ENCODE results near the gene WWC2.

Gene WWC2

DNA sequence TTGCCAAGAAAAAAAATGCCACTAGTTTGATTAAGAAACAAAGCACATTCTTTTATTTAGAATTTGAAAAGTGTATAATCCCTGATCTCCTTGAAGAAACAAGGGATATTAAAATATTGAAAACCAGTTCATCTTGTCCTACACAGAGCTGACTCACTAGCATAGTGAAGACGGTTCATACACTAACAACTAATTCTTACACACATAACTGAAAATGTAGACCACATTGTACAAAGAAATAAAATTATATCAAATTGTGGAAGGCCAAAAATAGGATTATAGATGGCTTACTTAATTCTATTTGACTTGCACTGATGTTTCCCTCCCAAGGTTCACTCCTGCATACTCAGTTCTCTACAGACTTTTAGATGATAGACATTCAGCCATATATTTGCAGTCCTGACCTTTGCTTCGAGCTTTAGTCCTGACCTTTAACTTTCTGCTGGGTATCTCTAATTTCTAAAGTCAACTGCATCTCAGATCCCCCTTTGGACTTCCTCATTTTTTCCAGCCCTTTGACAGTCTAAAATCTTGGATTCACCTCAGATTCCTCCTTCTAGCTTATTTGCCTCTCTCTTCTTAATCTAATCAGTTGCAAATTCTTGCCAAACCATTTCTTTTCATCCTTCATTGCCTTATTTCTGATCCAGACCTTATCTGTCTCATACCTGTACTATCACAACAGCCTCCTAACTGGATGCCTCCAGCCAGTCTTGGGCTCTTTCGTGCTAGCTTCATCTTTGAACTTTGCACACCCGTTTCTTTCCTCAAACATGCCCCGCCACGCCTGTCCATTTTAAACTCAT, 4.5 kb upstream of the WWC2 start:
- in situ Hi-C loops (cut with HindIII; ENCODE audit: low pct_unique_long_range_greater_than_20kb, low sequenced_read_pairs), result no loop called here
- TF ChIP-seq JUND (IDR thresholded peaks at IDR 0.05; ENCODE audit: low read depth), result no peak
- DNase-seq (ENCODE audit: low read depth in 1 of 2, low spot score in 1 of 2), result no peak

- in situ Hi-C loops (cut with HindIII; ENCODE audit: low pct_unique_long_range_greater_than_20kb, low sequenced_read_pairs), result no loop called here
- DNase-seq (ENCODE audit: low read depth in 1 of 2, low spot score in 1 of 2), result no peak
- TF ChIP-seq JUND (IDR thresholded peaks at IDR 0.05; ENCODE audit: low read depth), result no peak
Observed at GRCh38 chr4:183095199-183095512, 3.9 kb upstream of the WWC2 start.

GRCh38 chr4:183096276-183096965, 2.6 kb upstream of the WWC2 start:
- in situ Hi-C loops (cut with HindIII; ENCODE audit: low pct_unique_long_range_greater_than_20kb, low sequenced_read_pairs), result no loop called here
- DNase-seq (ENCODE audit: low read depth in 1 of 2, low spot score in 1 of 2), result no peak

GRCh38 chr4:183097231-183098018, 1.6 kb upstream of the WWC2 start:
- TF ChIP-seq JUND (IDR thresholded peaks at IDR 0.05; ENCODE audit: low read depth), result no peak
- no peak for DNase-seq (ENCODE audit: low read depth in 1 of 2, low spot score in 1 of 2)
- in situ Hi-C loops (cut with HindIII; ENCODE audit: low pct_unique_long_range_greater_than_20kb, low sequenced_read_pairs), result no loop called here

More at GRCh38 chr4:183096276-183096965, 2.6 kb upstream of the WWC2 start:
- TF ChIP-seq JUND (IDR thresholded peaks at IDR 0.05; ENCODE audit: low read depth), result no peak

- in situ Hi-C loops (cut with HindIII; ENCODE audit: low pct_unique_long_range_greater_than_20kb, low sequenced_read_pairs), result no loop called here
- TF ChIP-seq JUND (IDR thresholded peaks at IDR 0.05; ENCODE audit: low read depth), result no peak
- DNase-seq (ENCODE audit: low read depth in 1 of 2, low spot score in 1 of 2), result peak; percentile 42 to 53
Observed at GRCh38 chr4:183098019-183098722, 886 bp upstream of the WWC2 start.

- peak; percentile 16 to 44 for DNase-seq (ENCODE audit: low read depth in 1 of 2, low spot score in 1 of 2)
- in situ Hi-C loops (cut with HindIII; ENCODE audit: low pct_unique_long_range_greater_than_20kb, low sequenced_read_pairs), result no loop called here
- TF ChIP-seq JUND (IDR thresholded peaks at IDR 0.05; ENCODE audit: low read depth), result no peak
Observed at GRCh38 chr4:183099537-183100297, 660 bp downstream of the WWC2 start.

- no peak for DNase-seq (ENCODE audit: low read depth in 1 of 2, low spot score in 1 of 2)
- TF ChIP-seq JUND (IDR thresholded peaks at IDR 0.05; ENCODE audit: low read depth), result no peak
- in situ Hi-C loops (cut with HindIII; ENCODE audit: low pct_unique_long_range_greater_than_20kb, low sequenced_read_pairs), result no loop called here
Observed at GRCh38 chr4:183100298-183100599, 1.2 kb downstream of the WWC2 start.

DNA sequence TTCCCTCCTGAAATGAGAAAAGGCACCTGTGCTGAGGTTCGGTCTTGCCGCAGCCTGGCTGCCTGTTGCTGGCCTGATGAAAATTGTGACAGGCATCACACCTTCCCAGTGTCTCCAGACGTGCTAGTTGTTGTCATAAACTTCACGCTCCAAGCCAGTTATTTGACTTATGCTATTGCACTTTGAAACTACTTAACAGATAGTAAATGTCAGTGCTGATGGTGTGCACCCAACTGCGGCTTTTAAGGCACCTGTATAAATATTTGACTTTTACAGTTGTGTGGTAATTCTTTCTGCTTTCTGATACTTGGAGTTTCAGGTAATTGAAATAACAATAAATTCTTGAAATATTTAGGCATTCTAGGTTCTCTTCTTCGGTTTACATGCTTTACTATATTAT, 1.8 kb downstream of the WWC2 start:
- peak in 1 of 2 experiments; percentile 33 for DNase-seq (ENCODE audit: low read depth in 1 of 2, low spot score in 1 of 2)
- no peak for TF ChIP-seq JUND (IDR thresholded peaks at IDR 0.05; ENCODE audit: low read depth)
- in situ Hi-C loops (cut with HindIII; ENCODE audit: low pct_unique_long_range_greater_than_20kb, low sequenced_read_pairs), result no loop called here

GRCh38 chr4:183101956-183102480, 3.0 kb downstream of the WWC2 start:
- in situ Hi-C loops (cut with HindIII; ENCODE audit: low pct_unique_long_range_greater_than_20kb, low sequenced_read_pairs), result no loop called here
- DNase-seq (ENCODE audit: low read depth in 1 of 2, low spot score in 1 of 2), result no peak
- no peak for TF ChIP-seq JUND (IDR thresholded peaks at IDR 0.05; ENCODE audit: low read depth)

GRCh38 chr4:183105092-183105491, 6.0 kb downstream of the WWC2 start:
- in situ Hi-C loops (cut with HindIII; ENCODE audit: low pct_unique_long_range_greater_than_20kb, low sequenced_read_pairs), result no loop called here
- TF ChIP-seq JUND (IDR thresholded peaks at IDR 0.05; ENCODE audit: low read depth), result no peak
- no peak for DNase-seq (ENCODE audit: low read depth in 1 of 2, low spot score in 1 of 2)

DNA sequence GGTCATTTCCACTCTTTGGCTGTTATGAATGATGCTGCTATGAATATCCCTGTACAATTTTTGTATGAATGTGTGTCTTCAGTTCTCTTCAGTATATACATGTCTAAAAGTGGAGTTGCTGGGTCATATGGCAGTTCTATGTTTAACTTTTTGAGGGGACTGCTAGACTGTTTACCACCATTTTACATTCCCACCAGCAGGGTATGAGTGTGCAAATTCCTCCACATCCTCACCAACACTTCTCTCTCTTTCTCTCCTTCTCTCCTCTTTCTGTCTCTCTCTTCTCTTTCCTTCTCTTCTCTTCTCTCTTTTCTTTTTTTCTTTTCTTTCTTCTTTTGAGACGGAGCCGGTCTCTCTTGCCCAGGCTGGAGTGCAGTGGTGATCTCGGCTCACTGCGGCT, 7.8 kb downstream of the WWC2 start:
- DNase-seq (ENCODE audit: low read depth in 1 of 2, low spot score in 1 of 2), result no peak
- TF ChIP-seq JUND (IDR thresholded peaks at IDR 0.05; ENCODE audit: low read depth), result no peak
- in situ Hi-C loops (cut with HindIII; ENCODE audit: low pct_unique_long_range_greater_than_20kb, low sequenced_read_pairs), result no loop called here
